Measurements from ENCODE around the gene HAVCR2.

DNA sequence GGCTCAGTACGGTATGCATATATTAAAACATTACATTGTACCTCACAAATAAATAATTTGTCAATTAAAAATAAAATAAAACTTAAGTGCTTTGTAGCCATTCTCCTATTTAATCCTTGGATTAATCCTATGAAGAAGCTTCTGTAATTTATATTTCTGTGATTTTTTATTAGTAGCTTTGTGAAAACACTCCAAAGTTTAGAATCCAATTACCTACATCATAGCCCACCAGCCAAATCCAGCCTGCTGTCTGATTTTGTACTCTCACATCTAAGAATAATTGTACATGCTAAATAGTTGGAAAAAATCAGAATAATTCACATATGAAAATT lies 23.4 kb upstream of the HAVCR2 start:
- TF ChIP-seq, protein P1, sequence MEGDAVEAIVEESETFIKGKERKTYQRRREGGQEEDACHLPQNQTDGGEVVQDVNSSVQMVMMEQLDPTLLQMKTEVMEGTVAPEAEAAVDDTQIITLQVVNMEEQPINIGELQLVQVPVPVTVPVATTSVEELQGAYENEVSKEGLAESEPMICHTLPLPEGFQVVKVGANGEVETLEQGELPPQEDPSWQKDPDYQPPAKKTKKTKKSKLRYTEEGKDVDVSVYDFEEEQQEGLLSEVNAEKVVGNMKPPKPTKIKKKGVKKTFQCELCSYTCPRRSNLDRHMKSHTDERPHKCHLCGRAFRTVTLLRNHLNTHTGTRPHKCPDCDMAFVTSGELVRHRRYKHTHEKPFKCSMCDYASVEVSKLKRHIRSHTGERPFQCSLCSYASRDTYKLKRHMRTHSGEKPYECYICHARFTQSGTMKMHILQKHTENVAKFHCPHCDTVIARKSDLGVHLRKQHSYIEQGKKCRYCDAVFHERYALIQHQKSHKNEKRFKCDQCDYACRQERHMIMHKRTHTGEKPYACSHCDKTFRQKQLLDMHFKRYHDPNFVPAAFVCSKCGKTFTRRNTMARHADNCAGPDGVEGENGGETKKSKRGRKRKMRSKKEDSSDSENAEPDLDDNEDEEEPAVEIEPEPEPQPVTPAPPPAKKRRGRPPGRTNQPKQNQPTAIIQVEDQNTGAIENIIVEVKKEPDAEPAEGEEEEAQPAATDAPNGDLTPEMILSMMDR (conservative IDR thresholded peaks at IDR 0.05), result peak; percentile 53
- no peak for TF ChIP-seq ZFX (IDR thresholded peaks at IDR 0.05)

Measured in C4-2B (cell line).